Measurements from ENCODE around the gene FBXO2.

DNA sequence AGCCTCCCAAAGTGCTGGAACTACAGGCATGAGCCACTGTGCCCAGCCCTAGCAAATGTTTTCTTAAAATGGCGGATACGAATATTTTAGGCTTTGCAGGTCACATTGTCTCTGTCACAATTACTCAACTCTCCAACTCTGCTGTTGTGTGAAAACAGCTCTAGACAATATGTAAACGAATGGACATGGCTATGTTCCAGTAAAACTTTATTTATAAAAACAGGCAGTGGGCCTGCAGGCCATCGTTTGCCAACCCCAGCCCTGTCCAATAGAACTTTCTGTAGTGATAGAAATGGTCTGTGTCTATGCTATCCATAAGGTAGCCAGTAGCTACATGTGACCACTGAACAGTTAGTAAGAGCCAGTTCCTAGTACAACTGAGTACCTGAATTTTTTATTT, 5.5 kb upstream of the FBXO2 start:
- TF ChIP-seq, protein P1, sequence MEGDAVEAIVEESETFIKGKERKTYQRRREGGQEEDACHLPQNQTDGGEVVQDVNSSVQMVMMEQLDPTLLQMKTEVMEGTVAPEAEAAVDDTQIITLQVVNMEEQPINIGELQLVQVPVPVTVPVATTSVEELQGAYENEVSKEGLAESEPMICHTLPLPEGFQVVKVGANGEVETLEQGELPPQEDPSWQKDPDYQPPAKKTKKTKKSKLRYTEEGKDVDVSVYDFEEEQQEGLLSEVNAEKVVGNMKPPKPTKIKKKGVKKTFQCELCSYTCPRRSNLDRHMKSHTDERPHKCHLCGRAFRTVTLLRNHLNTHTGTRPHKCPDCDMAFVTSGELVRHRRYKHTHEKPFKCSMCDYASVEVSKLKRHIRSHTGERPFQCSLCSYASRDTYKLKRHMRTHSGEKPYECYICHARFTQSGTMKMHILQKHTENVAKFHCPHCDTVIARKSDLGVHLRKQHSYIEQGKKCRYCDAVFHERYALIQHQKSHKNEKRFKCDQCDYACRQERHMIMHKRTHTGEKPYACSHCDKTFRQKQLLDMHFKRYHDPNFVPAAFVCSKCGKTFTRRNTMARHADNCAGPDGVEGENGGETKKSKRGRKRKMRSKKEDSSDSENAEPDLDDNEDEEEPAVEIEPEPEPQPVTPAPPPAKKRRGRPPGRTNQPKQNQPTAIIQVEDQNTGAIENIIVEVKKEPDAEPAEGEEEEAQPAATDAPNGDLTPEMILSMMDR (IDR thresholded peaks at IDR 0.05): no peak
- TF ChIP-seq POLR2A (IDR thresholded peaks at IDR 0.05): no peak
